NB4 (cell line): ENCODE data around the gene TGFBR3.

ENCODE experiments used
- CTCF ChIP-seq: IDR thresholded peaks from one replicate; pipeline ENCODE4 v1.5.1; 2012; ENCODE audit warnings: low read depth, low read length
- MAX ChIP-seq: IDR thresholded peaks from 2 replicates; pipeline ENCODE4 v1.6.1; 2011; ENCODE audit warnings: low read depth, low read length
- MYC ChIP-seq: IDR thresholded peaks from 2 replicates; pipeline ENCODE4 v1.6.1; 2011; ENCODE audit warnings: low read depth, low read length
- POLR2A ChIP-seq: IDR thresholded peaks from 2 replicates; pipeline ENCODE4 v1.6.1; 2011; ENCODE audit warnings: mild to moderate bottlenecking; ENCODE audit not compliant: insufficient read length; ENCODE audit errors: extremely low read depth

DNA sequence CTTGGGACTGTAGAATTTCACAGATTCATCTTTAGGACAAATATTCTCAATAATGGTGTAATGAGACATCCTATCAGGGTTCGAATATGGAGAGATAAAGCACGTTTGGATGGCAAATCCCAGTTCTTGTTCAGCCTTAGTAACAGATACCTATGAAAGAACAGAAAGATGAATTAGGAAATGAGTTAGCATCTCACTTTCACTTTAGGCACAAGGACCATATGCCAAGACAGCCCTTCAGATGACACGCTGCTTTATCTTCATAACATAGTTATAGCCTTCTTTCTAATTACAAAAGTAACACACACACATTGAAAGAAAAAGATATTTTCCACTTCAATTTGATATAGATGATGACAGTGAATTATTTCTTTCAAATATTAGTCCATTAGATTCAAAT is 173.6 kb downstream of the TGFBR3 start:
- TF ChIP-seq POLR2A (no peak), CTCF (no peak), MYC (no peak), MAX (no peak)
